OCI-M2 (cell line): Measurements from ENCODE around the gene DCP1B.

Source experiments
- DNase-seq: peaks from one replicate; lab custom pipeline; 2025; ENCODE audit not compliant: unreplicated experiment; lab: John Stamatoyannopoulos, UW

DCP1B gene

DNA sequence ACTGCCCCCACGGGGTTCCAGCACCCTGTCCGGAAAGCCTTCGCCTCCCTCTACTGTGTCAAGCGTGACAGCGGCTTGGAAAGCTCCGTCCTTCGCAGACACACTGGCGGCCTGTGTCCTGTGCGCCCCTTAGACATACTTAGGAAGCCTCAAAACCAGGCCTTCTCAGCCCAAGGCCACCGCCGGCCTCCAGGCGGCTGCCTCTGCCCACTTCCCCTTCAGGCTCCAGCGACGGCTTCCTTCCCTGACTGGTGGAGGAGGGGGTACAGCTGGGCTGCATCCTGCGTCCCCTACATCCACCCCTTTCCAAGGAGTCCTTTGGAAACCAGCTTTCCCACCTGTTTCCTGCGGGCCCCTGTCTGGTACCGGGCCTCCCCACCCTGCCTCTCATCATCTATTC, 83.3 kb downstream of the DCP1B start:
- no peak for DNase-seq

DNA sequence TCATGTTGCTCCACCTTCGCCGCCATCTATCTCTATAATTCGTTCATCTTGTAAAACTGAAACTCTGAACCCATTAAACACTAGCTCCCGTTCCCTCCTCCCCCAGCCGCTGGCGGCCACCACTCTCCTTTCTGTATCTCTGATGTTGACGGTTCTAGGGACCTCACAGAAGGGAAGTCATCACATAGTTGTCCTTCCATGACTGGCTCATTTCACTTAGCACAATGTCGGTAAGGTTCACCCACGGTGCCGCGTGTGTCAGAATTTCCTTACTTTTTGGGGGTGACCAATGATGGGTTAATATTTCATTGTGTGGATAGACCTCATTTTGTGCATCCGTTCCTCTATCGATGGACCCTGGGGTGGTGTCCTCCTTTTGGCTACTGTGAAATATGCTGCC, 83.8 kb downstream of the DCP1B start:
- no peak for DNase-seq

DNA sequence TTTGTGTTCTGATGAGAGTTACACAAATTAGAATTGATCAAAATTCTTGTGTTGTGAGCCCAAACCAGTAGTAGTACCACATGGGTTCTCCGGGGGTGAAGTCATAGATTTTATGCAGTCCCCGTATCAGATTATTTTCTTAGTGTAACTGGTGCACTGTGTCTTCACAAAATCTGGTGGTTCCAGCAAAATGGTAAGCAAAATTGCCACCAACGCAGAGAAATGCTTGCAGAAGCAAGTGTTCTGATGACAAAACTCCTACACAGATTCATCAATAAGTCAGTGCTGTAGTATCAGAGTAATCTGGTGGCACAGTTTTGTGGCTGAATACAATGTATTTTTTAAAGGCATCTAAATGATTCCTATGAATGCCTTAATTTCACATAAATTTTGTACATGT, 84.5 kb downstream of the DCP1B start:
- no peak for DNase-seq

DNA sequence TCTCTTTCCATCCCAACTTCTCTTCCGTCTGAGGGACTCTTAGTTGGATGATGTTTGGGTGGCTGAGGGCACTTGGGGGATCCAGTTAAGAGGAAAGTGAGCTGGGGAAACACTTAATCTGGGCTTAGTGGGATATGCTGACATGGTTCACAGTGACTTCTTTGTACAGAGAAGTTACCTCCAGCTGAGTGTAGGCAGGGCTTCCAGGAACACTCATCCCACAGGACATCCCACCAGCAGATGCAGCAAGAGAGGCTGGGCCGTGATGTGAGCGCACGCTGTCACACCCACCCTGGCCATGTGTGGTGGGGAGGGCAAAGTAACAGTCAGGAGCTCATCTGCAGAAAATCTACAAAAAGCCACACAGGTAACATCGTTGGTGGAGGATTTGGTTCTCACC, 85.0 kb downstream of the DCP1B start:
- DNase-seq = no peak

DNA sequence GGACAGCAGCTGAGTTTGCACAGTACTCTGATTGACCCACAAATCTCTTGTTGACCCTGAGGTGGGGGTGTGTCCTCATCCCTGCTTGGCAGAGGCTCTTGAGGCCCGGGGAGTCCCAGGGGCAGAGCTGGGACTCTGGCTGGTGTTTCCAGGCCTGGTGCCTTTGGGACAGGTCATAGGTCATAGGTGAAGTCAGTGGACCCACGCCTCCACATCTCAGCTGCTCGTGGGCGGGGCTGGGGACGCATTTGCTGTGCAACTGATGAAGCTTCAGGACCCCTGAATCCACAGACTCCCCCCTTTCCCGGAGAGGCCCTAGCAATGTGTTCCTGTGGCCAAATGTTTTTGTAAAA, 85.4 kb downstream of the DCP1B start:
- DNase-seq = no peak

DNA sequence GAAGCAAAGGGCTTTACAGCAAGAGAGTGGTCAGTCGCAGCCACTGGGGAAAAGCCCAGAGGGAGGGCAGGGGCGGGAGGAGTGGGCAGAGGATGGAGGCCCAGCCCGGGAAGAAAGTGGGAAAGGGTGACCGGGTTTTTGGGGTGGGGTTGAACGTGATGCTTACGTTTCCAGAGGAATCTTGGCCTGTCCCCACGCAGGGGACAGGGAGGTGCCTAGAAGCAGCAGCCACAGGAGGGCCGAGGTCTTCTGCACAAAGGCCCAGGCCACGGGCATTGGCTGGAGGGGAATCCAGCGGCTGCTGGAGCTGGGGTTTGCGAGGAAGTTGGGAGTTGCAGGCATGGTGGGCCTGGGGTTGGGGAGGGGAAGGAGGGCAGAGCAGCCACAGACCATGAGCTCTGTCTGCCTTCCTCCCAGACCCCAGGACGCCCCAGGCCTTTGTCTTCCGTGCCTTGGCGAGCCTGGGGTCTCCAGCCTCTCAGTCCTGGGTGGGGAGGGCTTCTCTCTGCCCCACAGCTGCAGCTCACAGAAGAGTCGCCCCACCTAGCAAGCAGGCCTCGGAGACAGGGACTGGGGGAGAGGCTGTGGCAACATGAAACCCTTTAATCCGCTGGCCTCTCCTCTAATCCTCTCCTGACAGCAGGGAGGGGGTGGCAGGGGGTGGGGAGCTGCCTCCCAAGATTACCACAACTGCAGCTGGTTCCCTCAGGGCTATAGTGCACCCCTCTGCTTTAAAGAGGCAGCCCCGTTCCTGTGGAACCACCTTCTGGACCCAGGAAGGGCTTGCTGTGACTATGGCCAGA, 86.0 kb downstream of the DCP1B start, which contains the start of gene CACNA2D4:
TSS of gene CACNA2D4 (minus strand) at position 572 of the 803 bp plus-strand sequence. CDS start at position 393, 179 bp downstream.
- no peak for DNase-seq

DNA sequence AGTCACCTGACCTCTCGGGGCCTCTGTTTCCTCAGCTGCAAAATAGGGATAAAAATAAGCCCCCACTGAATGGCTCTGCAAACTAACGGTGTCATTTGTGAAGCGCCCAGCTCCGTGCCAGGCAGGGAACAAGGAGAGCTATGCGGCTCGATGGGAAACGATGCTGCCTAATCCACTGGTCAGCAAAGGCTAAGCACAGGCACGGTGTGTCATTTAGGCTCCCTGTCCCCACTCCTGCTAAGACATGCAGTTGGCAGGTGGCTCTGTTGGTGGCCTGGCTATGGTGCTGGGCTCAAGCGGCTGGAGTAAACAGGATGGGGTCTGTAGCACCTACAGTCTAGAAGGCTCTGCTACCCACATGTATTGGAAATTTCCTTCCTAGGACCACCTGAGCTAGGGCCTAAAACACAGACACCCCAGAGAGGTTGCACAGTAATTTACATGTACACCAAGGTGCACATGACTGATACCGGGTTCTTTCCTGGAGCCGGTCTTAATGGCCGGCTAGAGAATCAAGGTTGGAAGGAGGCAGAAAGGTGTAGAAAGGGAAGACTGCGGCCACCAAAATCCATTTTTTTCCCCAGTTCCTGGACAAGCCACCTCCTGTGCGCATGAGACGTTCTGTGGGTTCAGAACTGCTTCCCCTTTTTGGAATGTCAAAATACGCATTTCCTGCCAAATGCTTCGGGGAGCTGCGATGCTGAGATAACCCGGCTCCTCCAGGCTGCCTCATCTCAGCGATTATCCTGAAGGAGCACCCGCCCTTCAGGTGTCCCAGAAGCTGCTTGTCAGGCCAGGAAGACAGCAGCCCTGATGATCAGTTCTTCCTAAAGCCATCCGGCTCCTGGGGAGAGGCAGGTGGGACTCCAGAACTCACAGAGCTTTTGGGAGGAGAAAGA, 86.8 kb downstream of the DCP1B start:
- no peak for DNase-seq

DNA sequence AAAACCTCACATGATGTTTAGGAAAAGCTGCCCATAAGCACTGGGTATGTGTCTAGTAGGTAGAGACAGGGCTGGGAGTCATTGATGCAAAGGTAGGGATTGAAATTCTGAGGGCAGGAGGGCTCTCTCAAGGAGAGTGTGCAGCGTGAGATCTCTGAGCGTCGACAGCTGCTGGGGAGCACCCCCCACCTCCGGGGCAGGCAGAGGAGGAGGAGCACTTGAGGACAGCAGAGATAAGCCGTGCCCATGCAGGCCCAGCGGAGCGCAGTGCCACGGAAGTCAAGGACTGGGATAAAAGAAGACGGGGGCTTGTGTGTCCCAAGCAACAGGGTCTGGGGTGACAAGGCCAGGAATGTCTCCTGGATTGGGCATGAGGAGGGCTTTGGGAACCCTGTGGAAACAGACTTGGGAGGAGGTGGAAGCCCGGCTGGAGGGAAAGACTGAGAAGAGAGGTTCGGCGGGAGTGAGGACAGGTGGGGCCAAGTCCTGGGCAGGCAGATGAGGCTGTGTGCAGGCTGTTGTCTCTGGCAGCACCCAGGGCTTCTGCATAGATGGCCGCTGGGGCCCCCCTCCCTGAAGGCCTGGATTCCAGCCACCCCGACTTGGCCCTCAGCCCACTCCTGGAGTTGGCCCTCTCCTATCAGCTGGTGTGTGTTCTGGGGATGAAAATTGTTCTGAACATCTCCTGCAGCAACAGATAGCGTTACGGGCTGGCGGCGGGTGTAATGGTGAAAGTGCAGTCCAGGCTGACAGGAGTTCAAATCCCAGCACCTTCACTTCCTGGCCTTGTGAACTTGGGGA, 87.7 kb downstream of the DCP1B start:
- no peak for DNase-seq

DNA sequence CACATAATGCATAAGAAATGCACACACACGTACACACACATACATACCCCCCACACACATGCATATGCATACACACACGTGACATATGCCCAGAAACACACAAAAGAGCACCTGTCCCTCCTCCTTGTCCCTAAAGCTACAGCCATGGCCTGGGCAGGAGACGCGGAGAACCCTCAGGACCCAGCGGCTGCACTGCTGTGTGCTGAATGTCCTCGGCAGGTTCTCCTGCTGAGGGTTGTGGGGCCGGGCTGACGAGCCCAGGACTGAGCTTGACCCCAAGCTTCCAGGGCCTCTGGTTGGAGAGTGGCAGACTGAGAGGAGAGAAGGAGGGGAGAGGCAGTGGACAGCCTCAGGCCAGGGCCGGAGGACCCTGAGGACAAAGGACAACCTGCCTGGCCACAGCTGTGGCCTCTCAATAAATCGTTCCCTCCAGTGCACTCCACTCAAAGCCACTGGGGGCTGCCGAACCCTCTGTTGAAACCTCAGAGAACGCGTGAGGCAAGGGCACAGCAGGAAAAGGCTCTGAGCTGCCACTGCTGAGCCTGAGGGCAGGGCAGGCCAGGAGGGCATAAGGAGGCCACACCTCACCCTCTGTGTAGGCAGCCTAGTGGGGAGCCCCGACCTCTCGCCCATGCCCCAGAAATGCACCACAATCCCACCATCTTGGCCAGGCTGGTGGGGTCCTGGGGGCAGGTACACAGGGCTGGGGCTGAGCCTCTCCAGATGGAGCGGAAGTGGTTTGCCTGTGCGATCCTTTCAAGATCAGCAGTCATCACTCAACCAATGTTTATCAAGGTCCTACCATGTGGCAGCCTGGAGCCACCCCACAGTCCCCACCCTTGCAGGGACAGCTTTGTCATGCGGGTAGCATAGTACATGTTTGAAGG, 88.9 kb downstream of the DCP1B start:
- DNase-seq = no peak

DNA sequence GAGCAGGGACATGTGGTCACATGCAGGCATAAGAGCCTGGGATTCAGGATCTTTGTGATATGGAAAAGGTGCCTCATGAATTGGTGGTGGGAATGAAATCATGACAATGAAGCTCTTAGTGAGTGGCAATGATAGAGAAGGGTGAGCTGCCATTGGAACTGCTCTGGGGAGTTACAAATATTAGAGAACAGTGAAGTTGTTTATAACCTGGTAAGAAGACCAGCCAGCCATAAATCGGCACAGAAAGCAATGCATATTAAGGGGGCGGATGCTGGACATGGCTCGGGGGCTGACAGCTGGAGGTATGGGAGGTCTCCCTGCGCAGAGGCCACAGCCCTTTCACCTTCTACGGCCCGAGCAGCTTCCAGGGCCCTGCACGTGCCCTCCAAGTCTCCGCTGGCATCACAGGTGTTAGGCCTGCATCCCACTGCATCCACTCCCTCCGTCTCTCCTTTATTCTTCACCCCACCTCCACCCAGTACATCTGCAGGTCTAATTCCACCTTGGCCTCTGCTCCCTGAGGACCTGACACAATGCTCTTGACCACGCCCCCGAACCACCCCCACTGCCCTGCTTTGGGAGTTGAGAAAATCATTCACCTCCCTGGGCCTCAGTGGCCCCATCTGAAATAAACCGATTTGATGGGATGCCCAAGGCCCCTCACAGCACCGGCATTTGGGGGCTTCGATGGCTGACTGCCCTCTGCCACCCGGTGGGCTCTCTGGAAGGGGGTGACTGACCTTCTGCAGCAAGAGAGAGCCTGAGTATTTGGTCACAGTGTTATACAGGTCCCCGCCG, 89.9 kb downstream of the DCP1B start:
- no peak for DNase-seq

DNA sequence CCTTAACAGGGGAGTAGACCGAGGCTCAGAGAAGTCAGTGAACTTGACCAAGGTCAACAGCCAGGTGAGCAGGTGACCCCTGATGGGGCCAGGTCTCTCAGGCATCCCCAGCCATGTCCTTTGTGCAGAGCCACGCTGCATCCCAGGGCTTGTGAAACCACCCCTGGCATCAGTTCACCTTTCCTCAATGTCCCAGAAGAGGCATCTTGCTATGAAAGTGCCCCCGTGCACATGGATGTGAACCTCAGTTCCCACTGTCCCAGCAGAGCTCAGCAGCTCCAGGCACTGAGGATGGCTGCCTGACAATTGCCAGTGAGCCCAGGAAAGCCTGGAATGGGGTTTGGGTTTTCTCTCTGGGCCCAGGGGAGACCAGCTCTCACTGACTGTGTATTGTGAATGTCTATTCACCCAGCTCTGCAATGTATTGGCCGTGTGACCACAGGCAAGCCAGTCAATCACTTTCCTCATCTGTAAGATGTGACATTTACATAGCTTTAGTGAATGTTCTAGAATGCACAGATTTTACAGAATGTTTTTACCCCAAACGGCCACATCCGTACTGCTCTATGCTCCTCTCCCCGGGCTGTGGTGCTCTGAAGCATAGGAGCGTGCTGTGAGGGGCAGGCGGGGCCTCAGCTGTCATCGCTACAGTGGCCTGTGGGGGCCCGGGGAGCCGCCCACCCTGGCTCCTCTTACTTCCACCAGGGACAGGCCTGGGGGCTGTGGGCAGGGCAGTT, 90.7 kb downstream of the DCP1B start:
- DNase-seq = no peak

DNA sequence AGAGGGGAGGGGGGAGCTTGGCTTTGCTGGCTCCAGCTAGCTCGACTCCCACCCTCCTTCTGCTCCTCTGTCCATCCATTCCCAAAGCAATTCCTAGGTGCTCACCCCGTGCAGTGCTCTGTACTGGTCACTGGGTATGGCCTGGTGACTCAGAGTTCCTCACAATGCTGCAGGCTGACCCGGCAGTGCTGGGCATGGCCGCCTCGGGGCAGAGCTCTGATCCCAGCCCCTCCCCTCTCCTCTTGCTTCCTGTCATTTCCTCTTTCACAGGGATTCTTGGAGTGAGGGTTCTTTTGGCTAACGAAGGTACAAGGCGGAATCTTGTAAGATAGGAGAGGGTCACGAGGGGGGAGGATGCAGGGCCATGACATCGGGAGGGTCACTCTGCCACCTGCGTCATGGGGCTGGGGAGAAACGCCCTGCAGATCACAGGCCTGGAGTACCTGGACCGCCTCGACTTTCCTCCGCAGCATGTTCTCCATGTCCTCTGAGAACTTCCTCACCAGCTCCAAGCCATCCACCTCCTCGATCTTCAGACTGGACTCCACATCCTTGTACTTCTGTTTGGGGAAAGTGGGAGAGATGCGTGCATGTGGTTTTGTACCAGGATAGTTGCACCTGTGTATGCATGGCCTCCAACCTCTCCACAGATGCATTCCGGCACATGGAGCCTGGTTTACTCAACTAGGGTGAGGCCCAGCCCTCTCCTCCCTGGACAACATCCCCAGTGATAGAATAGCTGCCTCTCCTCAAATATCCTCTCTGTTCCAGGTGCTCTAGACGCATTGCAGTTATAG, 91.5 kb downstream of the DCP1B start:
- DNase-seq = no peak

DNA sequence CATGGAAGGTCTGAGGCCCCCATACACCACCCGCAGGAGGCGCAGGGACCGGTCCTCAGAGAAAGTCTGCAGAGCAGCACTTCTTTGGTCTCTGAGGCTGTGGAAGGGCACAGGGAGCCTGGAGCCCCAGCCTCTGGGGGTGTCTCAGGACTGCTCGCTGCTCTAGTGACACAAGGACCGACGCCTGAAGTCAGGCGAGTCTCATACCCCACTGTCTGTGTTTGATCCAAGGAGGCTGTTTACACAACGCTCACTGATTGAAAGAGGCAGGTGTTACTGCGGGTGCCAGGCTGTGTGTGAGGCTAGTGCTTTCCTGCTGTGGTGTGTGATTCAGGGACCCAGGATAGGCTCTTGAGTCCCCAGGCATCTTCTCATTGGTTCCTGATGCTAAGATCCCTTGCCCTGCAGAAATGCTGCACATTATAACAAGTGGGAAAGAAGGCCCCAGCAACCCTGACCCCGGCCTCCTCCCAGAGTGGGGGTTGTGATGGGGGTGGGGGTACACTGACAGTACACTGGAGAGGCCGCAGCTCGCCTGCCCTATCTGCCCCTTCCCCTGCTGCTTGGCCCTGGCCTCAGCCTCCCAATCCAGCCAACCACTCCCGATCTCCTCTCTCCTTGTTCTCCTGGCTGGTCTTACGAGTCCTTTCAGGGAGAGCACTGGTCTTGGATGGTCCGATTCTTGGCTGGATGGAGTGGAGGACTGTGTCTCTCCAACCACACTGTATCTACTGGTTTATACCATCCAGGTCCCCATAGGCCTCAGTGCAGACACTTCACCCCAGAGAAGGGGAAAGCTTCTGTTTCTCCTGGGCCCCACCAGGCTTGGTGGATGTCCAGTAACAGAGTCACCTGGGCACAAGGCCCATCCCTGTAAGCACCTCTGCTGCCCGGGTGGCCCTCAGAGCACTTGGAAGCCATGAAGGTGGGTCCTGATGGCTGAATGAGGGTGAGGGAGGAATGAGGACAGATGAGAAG, 92.4 kb downstream of the DCP1B start:
- no peak for DNase-seq

DNA sequence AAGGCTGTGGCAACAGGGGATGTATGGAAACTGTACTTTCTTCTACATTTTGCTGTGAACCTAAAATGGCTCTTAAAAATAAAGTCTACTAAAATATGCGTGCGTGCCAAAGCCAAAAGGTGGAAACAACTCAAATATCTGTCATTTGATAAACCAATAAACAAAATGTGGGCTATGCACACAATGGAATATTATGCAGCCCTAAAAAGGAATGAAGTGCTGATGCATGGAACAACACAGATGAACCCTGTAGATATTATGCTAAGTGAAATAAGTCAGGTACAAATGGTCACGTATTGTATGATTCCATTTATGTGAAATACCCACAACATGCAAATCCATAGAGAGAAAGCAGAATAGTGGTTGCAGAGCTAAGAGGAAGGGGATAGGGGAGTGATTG, 93.8 kb downstream of the DCP1B start:
- no peak for DNase-seq

DNA sequence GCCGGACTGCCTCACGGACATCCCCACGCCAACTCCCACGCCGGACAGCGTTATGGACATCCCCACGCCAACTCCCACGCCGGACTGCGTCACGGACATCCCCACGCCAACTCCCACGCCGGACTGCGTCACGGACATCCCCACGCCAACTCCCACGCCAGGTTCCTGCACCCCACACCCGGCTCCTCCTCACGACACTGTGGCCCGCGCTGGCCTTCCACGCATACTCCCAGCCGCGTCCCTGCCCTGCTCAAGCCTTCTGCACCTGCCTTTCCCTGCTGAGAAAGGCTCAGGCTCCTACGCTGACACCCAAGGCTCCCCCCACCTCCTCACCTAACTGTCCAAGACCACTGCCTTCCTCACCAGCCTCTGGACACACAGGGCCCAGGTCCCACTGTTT, 95.5 kb downstream of the DCP1B start:
- DNase-seq = no peak

DNA sequence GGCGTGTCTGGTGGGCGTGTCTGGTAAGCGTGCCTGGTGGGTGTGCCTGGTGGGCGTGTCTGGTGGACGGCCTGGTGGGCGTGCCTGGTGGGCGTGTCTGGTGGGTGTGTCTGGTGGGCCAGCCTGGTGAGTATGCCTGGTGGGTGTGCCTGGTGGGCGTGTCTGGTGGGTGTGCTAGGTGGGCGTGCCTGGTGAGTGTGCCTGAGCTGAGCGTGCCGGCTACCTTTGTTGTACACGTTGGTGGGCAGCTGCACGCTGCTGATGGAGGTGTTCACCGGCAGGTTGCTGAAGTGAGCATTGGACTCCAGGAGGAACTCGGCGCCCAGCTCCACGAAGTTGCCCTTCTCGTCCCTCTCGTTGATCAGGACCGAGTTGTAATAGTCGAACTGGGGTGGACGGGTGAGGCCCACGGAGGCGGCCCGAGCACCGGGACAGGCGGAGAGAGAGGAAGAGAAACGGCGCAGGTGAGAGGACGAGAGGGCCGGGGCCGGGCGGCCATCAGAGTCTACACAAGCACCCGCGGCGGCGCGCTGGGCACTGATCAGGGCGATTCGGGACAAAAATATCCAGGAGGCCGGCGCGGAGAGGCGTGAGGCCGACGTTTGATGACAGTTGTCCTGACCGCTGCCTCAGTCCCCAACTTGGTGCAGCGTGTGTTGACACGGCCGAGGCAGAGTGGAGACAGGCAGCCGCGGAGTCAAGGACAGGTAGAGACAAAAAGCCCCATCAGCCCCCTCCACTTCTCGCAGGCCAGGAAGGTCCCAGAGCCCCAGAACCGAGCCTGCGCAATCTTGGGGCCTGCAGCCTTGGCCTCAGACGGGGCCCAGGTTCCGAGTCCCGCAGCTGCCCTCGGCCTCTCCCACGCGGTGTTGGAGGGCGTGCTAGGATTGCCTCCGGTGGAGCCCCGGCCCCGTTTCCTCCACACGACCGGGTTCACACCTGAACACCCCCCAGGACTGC, 96.3 kb downstream of the DCP1B start:
- DNase-seq = no peak
